HCT116 (cell line): ENCODE data around the gene GTF2H4. TPM values are rescaled to one million over a fixed set of nuclear protein-coding genes. Genes with fewer than 3 reads are reported as not detected.

ENCODE experiments used
- ATAC-seq: fragments of 200-7000 bp; cut with Tn5 transposase; 2 replicates; pipeline ENCODE4 v1.9.1; 2020; ENCODE audit warnings: mild to moderate bottlenecking, moderate library complexity
- BruUV-seq: library from RNA; stranded (reverse); fragments of 400-500 nt; replicated peaks from 2 replicates; lab custom pipeline; 2021; lab: Mats Ljungman, UMichigan
- CTCF ChIA-PET: fragments of 300-600 bp; sonication (Branson Sonifier 250); formaldehyde crosslinking; loops from one replicate; lab custom pipeline; 2021; ENCODE audit warnings: antibody characterized with exemption; lab: Charles Lee
- POLR2A ChIA-PET: fragments of 300-600, 350-600 bp; sonication (Branson Sonifier 250); formaldehyde crosslinking; loops from one replicate; lab custom pipeline; 2021; ENCODE audit warnings: antibody characterized with exemption; lab: Charles Lee
- RAD21 ChIA-PET, 2 experiments: fragments of 300-600 bp; sonication (Branson Sonifier 250); formaldehyde crosslinking; loops; one replicate each; lab custom pipeline; 2023; ENCODE audit warnings: low total read pairs in 2 of 2; ENCODE audit not compliant: uncharacterized antibody in 2 of 2, unreplicated experiment in 2 of 2, low non-redundant PET in 1 of 2; lab: Charles Lee
- DNase-seq: peaks from one replicate; pipeline ENCODE4 v3.0.0-alpha.2; 2010; ENCODE audit warnings: low read depth, low spot score
- H2AFZ ChIP-seq: fragments of 200-600 bp; shearing (Covaris generic), sonication (generic); 2 replicates; pipeline ENCODE4 v1.6.1; 2017; ENCODE audit warnings: low read depth, mixed run types, mixed read lengths, antibody characterized with exemption, low read length; ENCODE audit not compliant: poor library complexity, severe bottlenecking
- H3K27ac ChIP-seq: 2 replicates; pipeline ENCODE4 v1.5.1; 2012; ENCODE audit warnings: low read depth, low read length
- H3K27me3 ChIP-seq: fragments of 200-600 bp; sonication (generic); 2 replicates; pipeline ENCODE4 v1.6.1; 2016; ENCODE audit warnings: mixed run types, low read length, mixed read lengths; ENCODE audit not compliant: insufficient read depth
- H3K36me3 ChIP-seq, 2 experiments: fragments of 200-500 bp in 1 of 2; fragments of 200-600 bp in 1 of 2; sonication (Bioruptor generic) in 1 of 2; sonication (generic) in 1 of 2; 2 replicates each; pipeline versions ENCODE4 v1.5.1 to v1.6.1; 2014 to 2016; ENCODE audit warnings: low read length in 2 of 2, inconsistent platforms in 1 of 2, mixed read lengths in 1 of 2, mixed run types in 1 of 2; ENCODE audit not compliant: insufficient read depth in 2 of 2, control insufficient read depth in 1 of 2
- H3K4me1 ChIP-seq, 2 experiments: fragments of 200-600 bp in 1 of 2; sonication (generic) in 1 of 2; 2 replicates each; pipeline versions ENCODE4 v1.5.1 to v1.6.1; 2012 to 2017; ENCODE audit warnings: low read length in 2 of 2, inconsistent platforms in 1 of 2, mild to moderate bottlenecking in 1 of 2, mixed read lengths in 1 of 2, mixed run types in 1 of 2, moderate library complexity in 1 of 2; ENCODE audit not compliant: insufficient read depth in 2 of 2, control insufficient read depth in 1 of 2
- H3K4me2 ChIP-seq: fragments of 200-600 bp; sonication (generic); 2 replicates; pipeline ENCODE4 v1.6.1; 2017; ENCODE audit warnings: mixed run types, low read length, mixed read lengths
- H3K4me3 ChIP-seq, 2 experiments: fragments of 200-600 bp in 1 of 2; sonication (generic) in 1 of 2; replicated peaks in 1 of 2; 2 replicates each; pipeline ENCODE4 v1.5.1; 2011 to 2016; ENCODE audit warnings: low read length in 2 of 2, control low read depth in 1 of 2, low read depth in 1 of 2, mild to moderate bottlenecking in 1 of 2, mixed read lengths in 1 of 2, mixed run types in 1 of 2
- H3K79me2 ChIP-seq: fragments of 200-600 bp; sonication (generic); 2 replicates; pipeline ENCODE4 v1.6.1; 2017; ENCODE audit warnings: mild to moderate bottlenecking, mixed run types, low read length, moderate library complexity, mixed read lengths; ENCODE audit not compliant: insufficient read depth
- H3K9ac ChIP-seq: fragments of 200-600 bp; sonication (generic); 2 replicates; pipeline ENCODE4 v1.6.1; 2016; ENCODE audit warnings: low read length, mixed read lengths
- H3K9me2 ChIP-seq: fragments of 200-600 bp; sonication (generic), shearing (Covaris generic); 2 replicates; pipeline ENCODE4 v1.6.1; 2017; ENCODE audit warnings: mixed run types, mild to moderate bottlenecking, moderate library complexity; ENCODE audit not compliant: insufficient read depth
- H3K9me3 ChIP-seq, 2 experiments: fragments of 200-500 bp in 1 of 2; fragments of 200-600 bp in 1 of 2; sonication (Bioruptor generic) in 1 of 2; sonication (generic) in 1 of 2; 2 replicates each; pipeline ENCODE4 v1.6.1; 2014 to 2017; ENCODE audit warnings: low read length in 2 of 2, mixed read lengths in 2 of 2, inconsistent platforms in 1 of 2, low read depth in 1 of 2, mild to moderate bottlenecking in 1 of 2, mixed run types in 1 of 2, moderate library complexity in 1 of 2; ENCODE audit not compliant: control insufficient read depth in 1 of 2, insufficient read depth in 1 of 2
- H4K20me1 ChIP-seq: fragments of 200-600 bp; sonication (generic), shearing (Covaris generic); 2 replicates; pipeline ENCODE4 v1.6.1; 2017; ENCODE audit warnings: mixed run types, mild to moderate bottlenecking, moderate library complexity; ENCODE audit not compliant: insufficient read depth
- CEBPB ChIP-seq: IDR thresholded peaks from 2 replicates; pipeline ENCODE4 v1.6.1; 2012; ENCODE audit warnings: low read depth
- ELF1 ChIP-seq: IDR thresholded peaks from 2 replicates; pipeline ENCODE4 v1.6.1; 2012; ENCODE audit warnings: low read depth, borderline replicate concordance
- EZH2 ChIP-seq: fragments of 200-600 bp; sonication (generic); IDR thresholded peaks from 2 replicates; pipeline ENCODE4 v1.6.1; 2017; ENCODE audit warnings: antibody characterized with exemption, mixed run types
- EZH2phosphoT487 ChIP-seq: fragments of 200-600 bp; IDR thresholded peaks from 2 replicates; pipeline ENCODE4 v1.6.1; 2018; ENCODE audit warnings: antibody characterized with exemption, borderline replicate concordance
- FOSL1 ChIP-seq: IDR thresholded peaks from 2 replicates; pipeline ENCODE4 v1.6.1; 2012; ENCODE audit warnings: low read depth
- JUND ChIP-seq: IDR thresholded peaks from 2 replicates; pipeline ENCODE4 v1.6.1; 2012
- POLR2A ChIP-seq: IDR thresholded peaks from 2 replicates; pipeline ENCODE4 v1.7.0; 2011; ENCODE audit warnings: borderline replicate concordance; ENCODE audit not compliant: insufficient read depth, insufficient read length; ENCODE audit errors: extremely low read depth
- POLR2AphosphoS5 ChIP-seq: IDR thresholded peaks from 2 replicates; pipeline ENCODE4 v1.6.1; 2011; ENCODE audit warnings: mild to moderate bottlenecking, low read depth, low read length, moderate library complexity
- RAD21 ChIP-seq: IDR thresholded peaks from 2 replicates; pipeline ENCODE4 v1.6.1; 2012; ENCODE audit warnings: low read depth, mild to moderate bottlenecking
- REST ChIP-seq: IDR thresholded peaks from 2 replicates; pipeline ENCODE4 v1.6.1; 2012; ENCODE audit warnings: low read depth
- SIN3A ChIP-seq: IDR thresholded peaks from 2 replicates; pipeline ENCODE4 v1.6.1; 2012; ENCODE audit warnings: low read depth
- SP1 ChIP-seq: IDR thresholded peaks from 2 replicates; pipeline ENCODE4 v1.6.1; 2012; ENCODE audit warnings: low read depth
- SRF ChIP-seq: IDR thresholded peaks from 2 replicates; pipeline ENCODE4 v1.6.1; 2012; ENCODE audit warnings: low read depth
- TCF7L2 ChIP-seq: IDR thresholded peaks from 2 replicates; pipeline ENCODE4 v1.7.0; 2011; ENCODE audit warnings: borderline replicate concordance, inconsistent platforms; ENCODE audit not compliant: insufficient read depth, insufficient read length; ENCODE audit errors: extremely low read depth
- YY1 ChIP-seq: IDR thresholded peaks from 2 replicates; pipeline ENCODE4 v1.6.1; 2011; ENCODE audit warnings: low read length, low read depth, moderate library complexity, mild to moderate bottlenecking; ENCODE audit not compliant: insufficient replicate concordance; ENCODE audit errors: extremely low read depth
- ZFX ChIP-seq: fragments of 450-650 bp; IDR thresholded peaks from 2 replicates; pipeline ENCODE4 v1.6.1; 2017
- ZNF274 ChIP-seq: fragments of 200-500 bp; sonication (Bioruptor generic); IDR thresholded peaks from 2 replicates; pipeline ENCODE4 v1.6.1; 2014; ENCODE audit warnings: mild to moderate bottlenecking, low read depth, low read length, inconsistent platforms
- intact Hi-C: fragments of 100-400 bp; cut with micrococcal nuclease; formaldehyde crosslinking; loops from 2 replicates; pipeline ENCODE4 v1.10.0; 2022
- total RNA-seq: library from RNA; stranded (reverse); gene quantifications from one replicate; pipeline ENCODE4 v1.2.1, GENCODE V29; 2021; ENCODE audit not compliant: unreplicated experiment
- TF ChIP-seq, protein P1 (sequence below): IDR thresholded peaks from 2 replicates; pipeline ENCODE4 v1.6.1; 2012
- TF ChIP-seq, protein P2 (sequence below), 3 experiments: fragments of 200-600 bp in 1 of 3; sonication (generic) in 1 of 3; IDR thresholded peaks in 2 of 3; conservative IDR thresholded peaks in 1 of 3; 2 replicates each; pipeline ENCODE4 v1.5.1; 2012 to 2017; ENCODE audit warnings: low read depth in 2 of 3, low read length in 2 of 3, antibody characterized with exemption in 1 of 3, borderline replicate concordance in 1 of 3, control low read depth in 1 of 3, mild to moderate bottlenecking in 1 of 3, mixed read lengths in 1 of 3, mixed run types in 1 of 3, moderate library complexity in 1 of 3; ENCODE audit not compliant: insufficient read depth in 1 of 3
- TF ChIP-seq, protein P3 (sequence below): IDR thresholded peaks from 2 replicates; pipeline ENCODE4 v1.6.1; 2011; ENCODE audit warnings: mild to moderate bottlenecking, low read length, moderate library complexity; ENCODE audit not compliant: insufficient replicate concordance; ENCODE audit errors: extremely low read depth

The GTF2H4 gene
- total RNA-seq, 1 experiment from 2014 or later, result 59.7 TPM

DNA sequence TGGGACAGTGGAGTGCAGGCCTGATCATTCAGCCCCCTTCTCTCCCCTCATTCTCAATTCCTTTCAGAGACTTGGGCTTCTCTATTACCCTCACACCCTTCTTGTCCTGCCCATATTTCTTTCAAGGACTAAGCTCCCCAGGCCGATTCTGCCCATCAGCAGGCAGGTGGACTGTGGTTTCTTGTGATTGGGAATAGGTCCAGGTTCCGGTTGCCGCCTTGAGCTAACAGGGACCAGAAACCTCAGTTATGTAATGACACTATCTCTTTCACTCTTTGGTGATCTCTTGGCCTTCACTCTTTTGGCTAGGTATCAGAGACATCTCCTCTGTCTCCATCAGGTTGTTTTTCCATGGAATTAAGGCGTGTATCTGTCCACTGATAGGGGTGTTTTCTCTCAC lies 39.2 kb downstream of the GTF2H4 start:
- ChIA-PET POLR2A (no interaction called here), RAD21 (no interaction called here), CTCF (no interaction called here)
- intact Hi-C loops, result no loop called here
- no peak for ATAC-seq
- H3K27me3 ChIP-seq, result no peaks in the 10 kb centered on the region
- no peak overlapping the region for H3K4me3 ChIP-seq
- no peaks in the 10 kb centered on the region for H3K79me2 ChIP-seq
- H2AFZ ChIP-seq, result no peak overlapping the region
- no peaks in the 10 kb centered on the region for H3K36me3 ChIP-seq
- no peak overlapping the region for H3K27ac ChIP-seq
- peaks cover 11 to 12% of the 10 kb centered on the region in 2 experiments for H3K4me1 ChIP-seq
- H3K9me2 ChIP-seq, result no peaks in the 10 kb centered on the region
- DNase-seq, result no peak
- no peaks in the 10 kb centered on the region for H4K20me1 ChIP-seq
- no TSS peak for BruUV-seq
- TF ChIP-seq ZNF274 (no peak), SRF (no peak), ZFX (no peak), SP1 (no peak), EZH2phosphoT487 (no peak), EZH2 (no peak), FOSL1 (no peak), YY1 (no peak), POLR2A (no peak), TCF7L2 (no peak), SIN3A (no peak), JUND (no peak), ELF1 (no peak), CEBPB (no peak), POLR2AphosphoS5 (no peak), REST (no peak), RAD21 (no peak)
- TF ChIP-seq, protein P1, sequence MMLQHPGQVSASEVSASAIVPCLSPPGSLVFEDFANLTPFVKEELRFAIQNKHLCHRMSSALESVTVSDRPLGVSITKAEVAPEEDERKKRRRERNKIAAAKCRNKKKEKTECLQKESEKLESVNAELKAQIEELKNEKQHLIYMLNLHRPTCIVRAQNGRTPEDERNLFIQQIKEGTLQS, result no peak
- TF ChIP-seq, protein P2, sequence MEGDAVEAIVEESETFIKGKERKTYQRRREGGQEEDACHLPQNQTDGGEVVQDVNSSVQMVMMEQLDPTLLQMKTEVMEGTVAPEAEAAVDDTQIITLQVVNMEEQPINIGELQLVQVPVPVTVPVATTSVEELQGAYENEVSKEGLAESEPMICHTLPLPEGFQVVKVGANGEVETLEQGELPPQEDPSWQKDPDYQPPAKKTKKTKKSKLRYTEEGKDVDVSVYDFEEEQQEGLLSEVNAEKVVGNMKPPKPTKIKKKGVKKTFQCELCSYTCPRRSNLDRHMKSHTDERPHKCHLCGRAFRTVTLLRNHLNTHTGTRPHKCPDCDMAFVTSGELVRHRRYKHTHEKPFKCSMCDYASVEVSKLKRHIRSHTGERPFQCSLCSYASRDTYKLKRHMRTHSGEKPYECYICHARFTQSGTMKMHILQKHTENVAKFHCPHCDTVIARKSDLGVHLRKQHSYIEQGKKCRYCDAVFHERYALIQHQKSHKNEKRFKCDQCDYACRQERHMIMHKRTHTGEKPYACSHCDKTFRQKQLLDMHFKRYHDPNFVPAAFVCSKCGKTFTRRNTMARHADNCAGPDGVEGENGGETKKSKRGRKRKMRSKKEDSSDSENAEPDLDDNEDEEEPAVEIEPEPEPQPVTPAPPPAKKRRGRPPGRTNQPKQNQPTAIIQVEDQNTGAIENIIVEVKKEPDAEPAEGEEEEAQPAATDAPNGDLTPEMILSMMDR (IDR thresholded peaks at IDR 0.05 in 2 of 3, conservative IDR thresholded peaks at IDR 0.05 in 1 of 3; ENCODE audit: borderline replicate concordance in 1 of 3, insufficient read depth in 1 of 3, low read depth in 2 of 3, low read length in 2 of 3), result no peak
- TF ChIP-seq, protein P3, sequence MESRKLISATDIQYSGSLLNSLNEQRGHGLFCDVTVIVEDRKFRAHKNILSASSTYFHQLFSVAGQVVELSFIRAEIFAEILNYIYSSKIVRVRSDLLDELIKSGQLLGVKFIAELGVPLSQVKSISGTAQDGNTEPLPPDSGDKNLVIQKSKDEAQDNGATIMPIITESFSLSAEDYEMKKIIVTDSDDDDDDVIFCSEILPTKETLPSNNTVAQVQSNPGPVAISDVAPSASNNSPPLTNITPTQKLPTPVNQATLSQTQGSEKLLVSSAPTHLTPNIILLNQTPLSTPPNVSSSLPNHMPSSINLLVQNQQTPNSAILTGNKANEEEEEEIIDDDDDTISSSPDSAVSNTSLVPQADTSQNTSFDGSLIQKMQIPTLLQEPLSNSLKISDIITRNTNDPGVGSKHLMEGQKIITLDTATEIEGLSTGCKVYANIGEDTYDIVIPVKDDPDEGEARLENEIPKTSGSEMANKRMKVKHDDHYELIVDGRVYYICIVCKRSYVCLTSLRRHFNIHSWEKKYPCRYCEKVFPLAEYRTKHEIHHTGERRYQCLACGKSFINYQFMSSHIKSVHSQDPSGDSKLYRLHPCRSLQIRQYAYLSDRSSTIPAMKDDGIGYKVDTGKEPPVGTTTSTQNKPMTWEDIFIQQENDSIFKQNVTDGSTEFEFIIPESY, result no peak
- no peak overlapping the region for H3K9ac ChIP-seq
- H3K4me2 ChIP-seq, result no peak overlapping the region
- no peaks in the 10 kb centered on the region for H3K9me3 ChIP-seq
